ENCODE data around the gene DIP2B.
A peak's percentile ranks its signal among the peaks of the same experiment; 100 is the strongest.
"Not testable (repeated sequence)": the region's sequence is repeated elsewhere in the genome, so short reads cannot be mapped to it uniquely, and the experiment has no call there.

The DIP2B gene

DNA sequence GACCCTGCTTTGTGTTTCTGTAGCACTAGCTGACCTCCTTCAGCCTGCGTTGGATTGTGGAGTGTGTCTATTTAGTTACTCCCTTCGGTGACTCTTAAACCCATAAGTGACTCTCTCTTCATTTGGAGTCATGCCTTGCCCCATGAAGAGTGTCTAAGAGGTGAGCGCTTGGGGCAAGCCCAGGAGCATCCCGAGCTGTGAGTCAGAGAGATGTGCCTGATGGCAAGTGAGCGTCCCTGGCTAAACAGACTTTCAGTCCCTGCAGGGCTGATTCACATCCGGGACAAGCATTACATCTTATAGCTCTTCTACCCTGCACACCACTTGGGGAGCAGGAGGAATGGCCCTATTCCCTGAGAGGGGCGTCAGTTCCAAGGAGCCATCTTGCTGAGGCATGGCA lies 234.8 kb downstream of the DIP2B start:
- DNase-seq = no peak

DNA sequence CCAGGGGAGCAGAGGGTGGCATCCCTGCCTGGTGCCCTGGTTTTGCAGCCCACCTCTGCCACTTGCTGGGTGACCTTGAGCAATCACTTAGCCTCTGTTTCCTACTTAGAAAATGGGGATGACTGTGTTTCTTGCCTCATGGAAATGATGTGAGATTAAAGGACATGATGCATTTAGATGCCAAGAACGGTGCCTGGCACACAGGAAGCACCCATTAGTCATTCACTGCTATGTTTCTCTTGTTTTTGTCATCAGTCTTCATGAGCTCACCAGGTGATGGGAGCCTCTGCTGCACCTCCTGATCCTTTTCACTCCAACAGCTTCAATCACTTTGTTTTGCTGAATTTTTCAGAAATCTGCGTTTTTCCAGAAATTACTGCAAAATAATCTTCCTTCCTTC lies 235.5 kb downstream of the DIP2B start:
- DNase-seq = no peak

DNA sequence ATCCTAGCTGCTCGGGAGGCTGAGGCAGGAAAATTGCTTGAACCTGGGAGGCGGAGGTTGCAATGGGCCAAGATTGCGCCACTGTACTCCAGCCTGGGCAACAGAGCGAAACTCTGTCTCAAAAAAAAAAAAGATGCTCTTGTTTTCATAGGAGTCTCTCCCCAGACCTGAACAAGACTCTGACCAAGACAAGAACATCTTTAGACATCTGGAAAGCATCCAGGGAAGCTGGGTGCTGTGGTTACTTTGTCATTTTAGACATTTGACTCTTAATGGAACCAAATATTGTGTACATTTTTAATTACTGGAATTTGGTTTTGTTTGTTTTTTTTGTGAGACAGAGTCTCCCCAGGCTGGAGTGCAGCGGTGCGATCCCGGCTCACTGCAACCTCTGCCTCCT lies 238.0 kb downstream of the DIP2B start:
- no peak for DNase-seq

DNA sequence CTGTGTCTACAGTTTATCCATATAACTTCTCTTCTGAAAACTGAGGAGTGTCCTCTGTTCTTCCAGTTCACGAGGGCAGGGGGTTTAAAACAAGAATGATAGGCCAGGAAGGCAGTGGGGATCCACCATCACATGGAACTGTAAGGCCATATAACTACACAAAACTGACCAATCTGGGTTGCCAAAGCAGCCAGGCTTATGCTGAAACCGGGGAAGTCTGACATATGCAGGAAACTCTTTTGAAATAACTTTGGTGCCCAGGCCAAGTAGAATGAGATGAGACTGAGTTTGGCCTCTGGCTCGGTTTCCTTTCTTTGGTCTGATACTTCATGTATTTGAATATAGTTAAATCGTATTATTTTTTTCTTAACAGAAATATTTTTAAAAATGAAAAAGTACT lies 241.1 kb downstream of the DIP2B start:
- DNase-seq = no peak

DNA sequence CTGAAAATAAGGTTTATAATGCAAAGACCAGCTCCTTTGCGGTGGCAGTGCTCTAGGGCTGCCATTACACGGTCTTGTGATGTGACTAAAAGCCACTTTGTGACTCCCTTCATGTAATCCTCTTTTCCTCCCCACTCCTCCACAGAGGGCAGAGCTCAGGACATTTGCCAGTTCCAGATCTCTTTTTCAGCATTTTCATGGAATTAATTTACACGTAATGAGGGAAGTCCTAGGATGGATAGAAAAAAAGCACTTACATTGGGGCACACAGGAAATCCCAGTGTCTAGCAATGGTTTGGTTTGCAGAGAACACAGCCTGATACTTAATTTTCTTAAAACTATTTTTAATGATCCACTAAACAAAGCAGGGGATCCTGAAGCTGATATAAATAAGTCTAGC lies 241.6 kb downstream of the DIP2B start:
- DNase-seq = no peak

DNA sequence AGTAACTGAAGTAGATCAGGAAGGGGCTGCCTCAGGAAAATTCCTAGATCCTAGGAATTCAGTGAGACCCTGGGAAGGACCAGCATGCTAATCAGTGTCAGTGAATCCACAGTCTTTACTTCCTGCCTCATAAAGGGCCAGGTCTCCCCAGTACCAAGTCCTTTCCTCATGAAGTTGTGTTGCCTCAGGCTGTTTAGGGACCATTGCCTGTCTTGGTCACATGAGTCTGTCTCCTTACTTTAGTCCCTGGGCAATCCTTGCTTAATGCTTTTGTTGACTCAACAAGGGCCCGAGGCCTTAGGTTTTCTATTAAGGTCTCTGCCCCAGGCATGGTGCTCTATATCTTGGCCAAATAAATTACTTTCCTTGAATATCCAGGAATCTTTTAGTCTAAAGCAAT lies 243.0 kb downstream of the DIP2B start:
- no peak for DNase-seq

DNA sequence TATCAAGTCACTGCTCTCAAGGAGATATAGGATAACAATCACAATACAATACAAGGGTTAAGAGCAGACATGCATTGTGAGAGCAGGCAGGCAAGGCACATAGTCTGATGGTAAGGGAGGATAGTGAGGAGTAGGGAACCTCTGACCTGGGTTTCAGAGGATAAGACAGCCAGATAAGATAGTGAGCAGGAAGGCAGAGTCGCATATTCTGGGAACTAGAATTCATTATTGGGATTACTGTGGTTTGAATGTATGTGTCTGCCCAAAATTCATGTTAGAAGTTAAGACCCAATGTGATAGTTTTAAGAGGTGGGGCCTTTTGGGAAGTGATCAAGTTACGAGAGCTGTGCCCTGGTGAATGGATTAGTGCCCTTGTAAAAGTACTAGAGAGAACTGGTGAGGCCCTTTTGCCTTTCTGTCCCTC lies 244.7 kb downstream of the DIP2B start:
- no peak for DNase-seq

DNA sequence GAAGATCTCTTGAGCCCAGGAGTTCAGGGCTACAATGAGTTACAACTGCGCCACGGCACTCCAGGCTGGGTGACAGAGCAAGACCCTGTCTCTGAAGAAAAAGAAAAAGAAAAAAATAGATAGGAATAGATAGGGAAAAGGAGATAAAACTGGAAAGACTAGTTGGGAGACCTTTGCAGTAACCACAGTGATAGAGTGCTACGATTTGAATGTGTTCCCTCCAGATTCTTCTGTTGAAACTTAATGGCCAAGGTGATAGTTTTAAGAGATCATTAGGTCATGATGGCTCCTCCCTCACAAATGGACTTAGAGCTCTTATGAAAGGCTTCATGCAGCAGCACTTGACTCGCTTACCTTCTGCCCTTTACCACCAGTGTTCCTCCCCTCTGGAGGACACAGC lies 245.6 kb downstream of the DIP2B start:
- DNase-seq = no peak

DNA sequence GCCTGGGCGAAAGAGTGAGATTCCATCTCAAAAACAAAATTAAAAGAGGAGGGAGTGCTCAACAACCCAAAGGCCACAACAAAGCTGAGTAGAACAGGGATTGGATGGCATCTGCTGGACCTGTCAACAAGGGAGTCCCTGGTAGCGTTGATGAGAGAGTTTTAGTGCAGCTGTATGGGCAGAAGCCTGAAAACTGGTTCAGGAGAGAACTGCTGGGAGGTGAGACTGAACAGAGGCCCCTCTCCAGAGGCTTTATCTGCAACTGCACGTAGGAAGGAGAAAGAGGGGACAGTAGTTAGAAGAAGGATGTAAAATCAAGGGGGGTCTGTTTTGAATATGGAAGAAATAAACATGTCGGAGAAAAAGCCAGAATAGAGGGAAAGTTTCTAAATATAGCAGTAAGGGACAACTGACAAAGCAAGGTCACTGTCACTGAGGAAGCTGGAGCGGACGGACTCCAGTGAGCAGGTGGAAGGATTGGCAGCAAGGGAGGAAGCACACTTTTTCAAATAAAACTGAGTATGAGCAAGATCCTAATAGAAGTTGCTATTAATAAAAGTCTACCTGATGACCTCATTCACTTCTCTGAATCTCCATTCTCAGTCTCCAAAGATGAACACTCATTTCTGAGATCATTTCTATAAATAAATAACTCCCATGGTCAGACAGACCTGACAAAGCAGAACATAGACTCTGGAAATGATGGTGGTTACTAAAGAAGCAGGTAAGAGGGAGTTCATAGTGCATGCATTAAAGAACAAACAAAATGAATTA lies 247.3 kb downstream of the DIP2B start:
- DNase-seq = no peak

DNA sequence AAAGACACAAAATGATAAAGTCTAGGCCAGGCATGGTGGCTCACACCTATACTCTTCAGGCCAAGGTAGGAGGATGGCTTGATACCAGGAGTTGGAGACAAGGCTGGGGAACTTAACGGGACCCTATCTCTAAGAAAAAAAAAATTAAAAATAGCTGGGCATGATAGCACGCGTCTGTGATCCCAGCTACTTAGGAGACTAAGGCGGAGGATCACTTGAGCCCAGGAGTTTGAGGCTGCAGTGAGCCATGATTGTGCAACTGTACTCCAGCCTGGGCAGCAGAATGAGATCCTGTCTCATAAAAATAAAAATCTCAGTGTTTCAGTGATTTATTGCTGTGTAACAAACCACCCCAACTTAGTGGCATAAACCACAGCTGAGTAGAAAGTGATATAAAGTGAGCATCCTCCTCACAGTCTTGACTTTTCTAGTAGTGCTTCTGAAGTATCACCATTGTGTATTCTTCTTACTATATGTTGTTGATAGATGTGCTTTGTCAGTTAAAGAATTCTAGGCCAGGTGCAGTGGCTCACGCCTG lies 248.5 kb downstream of the DIP2B start:
- DNase-seq = no peak

DNA sequence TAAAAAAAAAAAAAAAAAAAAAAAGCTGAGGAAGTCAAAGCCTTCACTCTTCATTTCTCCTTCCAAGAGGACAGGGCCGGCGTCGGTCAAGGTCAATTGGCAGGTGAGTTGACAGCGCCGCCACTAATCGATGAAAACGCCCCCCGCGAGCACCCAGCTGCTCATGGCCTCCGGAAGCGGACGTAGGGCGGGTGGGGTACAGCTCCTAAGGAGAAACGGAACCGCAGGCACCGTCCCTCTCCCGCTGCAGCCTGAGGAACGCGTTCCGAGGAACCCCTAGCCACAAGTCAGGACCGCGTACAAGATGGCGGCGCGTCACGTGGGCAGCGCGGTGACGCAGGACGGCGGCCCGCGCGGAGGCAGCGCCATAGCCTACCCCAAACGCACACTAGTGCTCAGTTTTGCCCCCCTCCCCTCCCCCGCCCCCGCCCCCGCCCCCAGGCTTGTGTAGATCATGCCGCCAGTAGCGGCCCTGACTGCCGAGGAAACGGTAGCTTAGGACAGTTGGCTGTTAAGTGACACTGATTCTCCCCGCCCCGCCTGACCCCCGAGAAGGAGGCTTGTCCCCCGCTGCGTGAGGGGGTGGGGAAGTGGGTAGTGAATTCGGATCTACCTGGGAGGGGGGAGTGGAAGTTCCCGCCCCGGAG lies 259.0 kb downstream of the DIP2B start, which contains the start of gene ATF1:
ATF1 (plus strand) TSS at position 463 of the 647 bp plus-strand sequence. CDS start 16,045 bp downstream, outside the sequence.
- DNase-seq = peak; percentile 92

DNA sequence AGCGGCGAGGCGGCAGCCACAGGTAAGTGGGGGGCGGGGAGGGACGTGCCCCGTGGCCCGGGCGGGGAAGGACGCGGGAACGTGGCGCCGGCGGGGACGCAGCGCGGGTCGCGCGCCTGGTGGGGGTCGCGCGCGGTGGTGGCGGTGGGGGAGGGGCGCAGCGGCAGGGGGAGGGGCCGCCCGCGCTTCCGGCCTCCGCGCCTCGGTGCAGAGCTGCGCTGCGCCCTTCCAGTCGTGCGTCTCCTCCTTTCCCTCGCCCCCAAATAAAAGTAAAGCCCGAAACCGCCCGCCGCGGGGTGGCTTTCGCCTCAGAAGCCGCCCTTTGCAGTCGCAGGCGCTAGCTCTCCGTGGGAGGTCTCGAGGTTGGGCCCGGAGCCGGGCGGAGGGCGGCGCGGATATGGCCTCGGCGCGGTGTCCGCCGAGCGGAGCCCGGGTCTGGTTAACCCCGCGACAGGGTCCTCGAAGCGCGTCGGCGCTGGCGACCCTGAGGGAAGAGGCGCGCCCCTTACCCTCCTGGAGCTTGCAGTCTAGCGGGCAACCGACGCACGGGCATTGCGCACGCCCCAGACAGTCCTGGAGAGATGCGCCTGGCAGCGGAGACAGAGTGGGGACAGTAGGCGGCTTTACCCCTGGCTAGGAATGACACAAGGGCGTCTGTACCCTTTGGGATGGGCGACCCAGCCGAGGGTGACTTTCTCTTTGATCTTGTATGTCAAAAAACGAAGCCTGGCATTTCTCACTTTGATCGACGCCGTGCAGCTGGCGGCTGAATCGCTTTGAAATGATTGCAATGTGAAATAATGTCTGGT lies 259.7 kb downstream of the DIP2B start:
- peak; percentile 36 for DNase-seq

DNA sequence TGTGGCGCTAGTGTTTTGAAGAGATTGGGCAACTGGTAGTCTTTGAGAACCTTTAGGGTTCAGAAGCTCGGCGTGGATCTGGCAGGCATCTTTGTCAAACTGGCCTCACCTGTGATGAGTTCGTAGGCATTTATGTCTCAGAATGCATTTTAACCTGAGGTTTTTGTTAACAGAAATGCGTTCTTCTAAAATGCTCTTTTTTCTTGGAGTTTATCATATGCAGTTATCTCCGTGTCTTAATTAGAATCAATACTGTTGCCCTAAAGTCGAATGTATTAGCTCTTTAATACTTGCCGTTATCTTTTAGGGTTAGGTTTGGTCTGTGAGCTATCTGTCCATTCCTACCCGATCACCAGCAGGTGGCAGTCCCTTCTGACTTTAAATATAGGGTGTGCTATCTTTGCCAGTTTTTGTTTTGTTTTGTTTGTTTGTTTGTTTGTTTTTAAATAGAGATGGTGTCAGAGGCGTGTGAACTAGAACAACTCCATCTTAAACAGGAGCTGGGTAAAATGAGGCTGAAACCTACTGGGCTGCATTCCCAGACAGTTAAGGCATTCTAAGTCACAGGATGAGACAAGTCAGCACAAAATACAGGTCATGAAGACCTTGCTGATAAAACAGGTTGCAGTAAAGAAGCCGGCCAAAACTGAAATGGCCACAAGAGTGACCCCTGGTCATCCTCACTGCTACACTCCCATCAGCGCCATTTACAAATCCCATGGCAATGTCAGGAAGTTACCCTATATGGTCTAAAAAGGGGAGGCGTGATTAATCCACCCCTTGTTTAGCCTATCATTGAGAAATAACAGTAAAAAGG lies 260.5 kb downstream of the DIP2B start:
- peak; percentile 33 for DNase-seq

DNA sequence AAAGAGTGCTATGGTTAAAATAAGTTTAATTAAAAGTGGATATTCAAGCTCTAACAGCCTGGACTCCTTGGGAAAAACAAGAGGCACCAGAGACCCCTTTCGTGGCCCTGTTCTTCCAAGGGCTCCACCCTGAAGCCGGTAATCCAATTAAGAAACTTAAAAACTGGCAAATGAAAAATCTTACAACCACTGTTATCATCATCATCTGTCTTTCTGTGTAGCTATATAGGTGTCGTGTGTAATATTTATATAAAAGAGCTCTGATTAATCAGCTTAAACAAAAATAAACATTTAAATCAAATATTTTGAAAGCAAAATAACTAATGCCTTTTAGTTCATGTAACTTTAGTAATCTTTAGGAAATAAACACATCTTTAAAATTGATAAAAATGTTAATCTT lies 263.6 kb downstream of the DIP2B start:
- DNase-seq = no peak

DNA sequence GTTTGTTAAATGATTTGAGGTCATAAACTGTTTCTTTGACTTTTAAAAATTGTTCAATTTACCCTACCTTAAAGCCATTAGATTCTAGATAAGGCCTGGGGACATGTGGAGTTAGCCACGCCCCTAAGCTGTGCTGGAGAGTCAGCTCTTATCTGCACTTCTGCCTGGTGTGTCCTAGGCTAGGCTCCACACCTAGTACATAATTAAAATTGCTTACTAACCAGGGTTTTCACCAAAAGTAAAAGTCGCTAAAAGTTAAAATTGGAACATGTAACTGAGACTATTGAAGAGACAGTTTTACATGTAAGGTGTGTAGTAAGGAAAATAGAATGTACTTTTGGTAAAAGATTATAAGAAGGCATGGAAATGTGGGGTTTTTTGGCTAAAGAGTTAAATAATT lies 264.0 kb downstream of the DIP2B start:
- not testable (repeated sequence) for DNase-seq

DNA sequence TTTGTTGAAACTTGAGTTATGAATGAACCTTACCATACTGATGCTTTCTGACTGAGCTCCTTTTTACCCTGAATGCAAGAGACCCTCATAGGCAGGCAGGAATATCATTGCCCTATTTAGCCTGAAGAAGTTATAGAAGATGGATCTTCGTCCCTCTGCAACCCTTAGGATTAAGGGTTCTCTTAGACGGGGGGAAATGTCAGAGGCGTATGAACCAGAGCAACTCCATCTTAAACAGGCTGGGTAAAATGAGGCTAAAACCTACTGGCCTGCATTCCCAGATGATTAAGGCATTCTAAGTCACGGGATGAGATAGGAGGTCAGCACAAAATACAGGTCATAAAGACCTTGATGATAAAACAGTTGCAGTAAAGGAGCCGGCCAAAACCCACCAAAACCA lies 266.6 kb downstream of the DIP2B start:
- DNase-seq = no peak

DNA sequence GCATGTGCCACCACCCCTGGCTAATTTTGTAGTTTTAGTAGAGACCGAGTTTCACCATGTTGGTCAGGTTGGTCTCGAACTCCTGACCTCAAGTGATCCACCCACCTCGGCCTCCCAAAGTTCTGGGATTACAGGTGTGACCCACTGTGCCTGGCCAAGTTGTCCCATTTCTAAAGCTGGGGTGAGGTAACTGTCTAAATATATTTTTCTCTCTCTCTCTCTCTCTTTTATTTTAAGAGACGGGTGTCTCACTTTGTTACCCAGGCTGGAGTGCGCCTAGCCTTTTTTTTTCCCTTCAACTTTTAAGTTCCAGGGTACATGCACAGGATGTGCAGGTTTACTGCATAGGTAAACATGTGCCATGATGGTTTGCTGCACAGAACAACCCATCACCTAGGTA lies 267.7 kb downstream of the DIP2B start:
- DNase-seq = no peak

DNA sequence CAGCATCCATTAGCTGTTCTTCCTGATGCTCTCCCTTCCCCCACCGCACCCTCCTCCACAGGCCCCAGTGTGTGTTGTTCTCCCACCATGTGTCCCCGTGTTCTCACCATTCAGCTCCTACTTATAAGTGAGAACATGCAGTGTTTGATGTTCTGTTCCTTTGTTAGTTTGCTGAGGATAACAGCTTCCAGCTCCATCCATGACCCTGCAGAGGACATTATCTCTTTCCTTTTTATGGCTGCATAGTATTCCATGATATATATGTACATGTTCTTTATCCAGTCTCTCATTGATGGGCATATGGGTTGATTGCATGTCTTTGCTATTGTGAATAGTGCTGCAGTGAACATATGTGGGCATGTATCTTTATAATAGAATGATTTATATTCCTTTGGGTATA lies 268.1 kb downstream of the DIP2B start:
- DNase-seq = no peak

DNA sequence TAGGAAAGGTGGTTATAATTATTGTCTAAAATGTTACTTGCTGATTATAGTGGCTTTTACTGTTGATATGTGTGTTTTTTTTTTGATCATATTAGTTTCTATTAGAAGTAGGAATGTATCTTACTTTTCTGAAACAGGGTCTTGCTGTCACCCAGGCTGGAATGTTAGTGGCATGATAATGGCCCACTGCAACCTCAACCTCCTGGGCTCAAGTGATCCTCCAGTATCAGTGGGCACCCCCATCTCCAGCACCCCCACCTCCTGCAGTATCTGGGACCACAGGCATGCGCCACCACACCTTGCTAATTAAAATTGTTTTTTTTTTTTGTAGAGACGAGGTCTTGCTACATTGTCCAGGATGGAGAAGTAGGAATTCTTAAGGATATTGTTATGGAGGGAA lies 270.5 kb downstream of the DIP2B start:
- no peak for DNase-seq

DNA sequence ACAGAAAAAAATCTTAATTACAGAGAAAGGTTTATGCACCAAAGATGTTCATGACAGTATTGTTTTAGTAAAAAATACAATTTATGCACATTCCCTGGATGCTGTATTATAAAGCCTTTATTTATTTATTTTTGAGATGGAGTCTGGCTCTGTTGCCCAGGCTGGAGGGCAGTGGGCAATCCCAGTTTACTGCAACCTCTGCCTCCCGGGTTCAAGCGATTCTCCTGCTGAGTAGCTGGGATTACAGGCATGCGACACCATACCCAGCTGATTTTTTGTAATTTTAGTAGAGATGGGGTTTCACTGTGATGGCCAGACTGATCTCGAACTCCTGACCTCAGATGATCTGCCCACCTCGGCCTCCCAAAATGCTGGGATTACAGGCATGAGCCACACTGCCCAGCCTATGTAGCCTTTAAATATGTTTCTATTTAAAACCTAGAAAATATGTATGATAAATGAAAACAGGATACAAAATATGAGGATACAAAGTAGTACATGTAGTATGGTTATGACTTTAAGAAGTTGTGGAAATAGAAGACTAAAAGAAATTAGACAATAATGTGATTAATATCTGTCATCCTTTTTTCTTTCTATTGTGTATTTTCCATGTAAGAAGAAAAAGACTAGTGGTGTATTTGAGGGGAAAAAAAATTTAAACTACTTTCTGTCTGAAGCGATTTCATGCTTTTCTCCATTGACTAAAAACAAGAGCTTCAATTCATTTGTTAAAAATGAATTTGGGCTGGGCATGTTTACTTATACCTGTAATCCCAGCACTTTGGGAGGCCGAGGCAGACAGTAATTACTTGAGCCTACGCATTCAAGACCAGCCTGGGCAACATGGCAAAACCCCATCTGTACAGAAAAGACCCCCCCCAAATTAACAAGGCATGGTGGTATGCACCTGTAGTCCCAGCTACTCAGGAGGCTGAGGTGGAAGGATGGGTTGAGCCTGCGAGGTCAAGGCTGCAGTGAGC lies 272.3 kb downstream of the DIP2B start:
- no peak for DNase-seq

Data from fibroblast of upper back skin (primary cell).